Osteocyte (in vitro differentiated cells): ENCODE data around the gene KIF11. TPM values are rescaled to one million over a fixed set of nuclear protein-coding genes. Genes with fewer than 3 reads are reported as not detected.

Experiments
- DNase-seq: peaks from one replicate; pipeline ENCODE4 v3.0.0; 2021; ENCODE audit warnings: mixed read lengths; ENCODE audit not compliant: unreplicated experiment; ENCODE audit errors: extremely low spot score
- H3K27ac Mint-ChIP-seq: one replicate; pipeline ENCODE4 v1.8.0; 2021; ENCODE audit warnings: mild to moderate bottlenecking, mixed read lengths; ENCODE audit not compliant: unreplicated experiment
- H3K27me3 Mint-ChIP-seq: one replicate; pipeline ENCODE4 v1.8.0; 2021; ENCODE audit warnings: mixed read lengths; ENCODE audit not compliant: unreplicated experiment
- H3K36me3 Mint-ChIP-seq: one replicate; pipeline ENCODE4 v1.8.0; 2021; ENCODE audit warnings: mixed read lengths; ENCODE audit not compliant: unreplicated experiment
- H3K4me1 Mint-ChIP-seq: one replicate; pipeline ENCODE4 v1.8.0; 2021; ENCODE audit warnings: mixed read lengths; ENCODE audit not compliant: unreplicated experiment
- H3K4me3 Mint-ChIP-seq: one replicate; pipeline ENCODE4 v1.8.0; 2021; ENCODE audit warnings: mild to moderate bottlenecking, moderate library complexity, mixed read lengths; ENCODE audit not compliant: unreplicated experiment
- H3K9me3 Mint-ChIP-seq: one replicate; pipeline ENCODE4 v1.8.0; 2021; ENCODE audit warnings: mixed read lengths; ENCODE audit not compliant: unreplicated experiment
- total RNA-seq: library from RNA; stranded (reverse); gene quantifications from 2 replicates; pipeline ENCODE4 v1.2.1, GENCODE V29; 2021
- TF ChIP-seq, protein P1 (sequence below): fragments of 200-600 bp; sonication (generic); IDR thresholded peaks from 2 replicates; pipeline ENCODE4 v1.5.0; 2021; ENCODE audit warnings: antibody characterized with exemption, mild to moderate bottlenecking, moderate library complexity

The KIF11 gene
- total RNA-seq, 1 donor from 2014 or later, result 9.0 TPM

DNA sequence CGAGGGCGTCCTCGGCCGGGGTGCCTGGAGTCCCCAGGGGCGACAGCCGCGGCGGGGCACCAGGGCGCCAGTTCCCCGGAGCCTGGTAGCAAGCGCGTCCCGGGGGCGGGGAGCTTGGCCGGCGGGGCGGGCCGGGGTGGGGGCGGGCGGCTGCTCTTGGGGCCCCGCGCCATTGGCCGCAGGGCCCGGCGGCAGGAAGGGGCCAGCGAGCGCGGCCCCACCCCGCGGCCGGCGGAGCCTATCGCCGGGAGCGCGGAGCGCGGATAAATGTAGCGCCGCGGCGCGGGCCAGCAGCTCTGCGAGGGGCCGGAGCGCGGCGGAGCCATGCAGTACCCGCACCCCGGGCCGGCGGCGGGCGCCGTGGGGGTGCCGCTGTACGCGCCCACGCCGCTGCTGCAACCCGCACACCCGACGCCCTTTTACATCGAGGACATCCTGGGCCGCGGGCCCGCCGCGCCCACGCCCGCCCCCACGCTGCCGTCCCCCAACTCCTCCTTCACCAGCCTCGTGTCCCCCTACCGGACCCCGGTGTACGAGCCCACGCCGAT is 96.8 kb downstream of the KIF11 start, which contains the start of gene HHEX:
HHEX (plus strand) TSS at position 293 of the 548 bp plus-strand sequence; CDS start at position 325, 32 bp downstream.
- no peak for DNase-seq
- Mint-ChIP-seq H3K36me3 (peaks cover 4% of the 10 kb centered on the region), H3K4me1 (peaks cover 2% of the 10 kb centered on the region), H3K27ac (no peak within 1 kb of the TSS), H3K27me3 (peaks cover 41% of the 10 kb centered on the region), H3K4me3 (peak within 1 kb of the TSS; percentile 73), H3K9me3 (peaks cover 15% of the 10 kb centered on the region)
- TF ChIP-seq, protein P1, sequence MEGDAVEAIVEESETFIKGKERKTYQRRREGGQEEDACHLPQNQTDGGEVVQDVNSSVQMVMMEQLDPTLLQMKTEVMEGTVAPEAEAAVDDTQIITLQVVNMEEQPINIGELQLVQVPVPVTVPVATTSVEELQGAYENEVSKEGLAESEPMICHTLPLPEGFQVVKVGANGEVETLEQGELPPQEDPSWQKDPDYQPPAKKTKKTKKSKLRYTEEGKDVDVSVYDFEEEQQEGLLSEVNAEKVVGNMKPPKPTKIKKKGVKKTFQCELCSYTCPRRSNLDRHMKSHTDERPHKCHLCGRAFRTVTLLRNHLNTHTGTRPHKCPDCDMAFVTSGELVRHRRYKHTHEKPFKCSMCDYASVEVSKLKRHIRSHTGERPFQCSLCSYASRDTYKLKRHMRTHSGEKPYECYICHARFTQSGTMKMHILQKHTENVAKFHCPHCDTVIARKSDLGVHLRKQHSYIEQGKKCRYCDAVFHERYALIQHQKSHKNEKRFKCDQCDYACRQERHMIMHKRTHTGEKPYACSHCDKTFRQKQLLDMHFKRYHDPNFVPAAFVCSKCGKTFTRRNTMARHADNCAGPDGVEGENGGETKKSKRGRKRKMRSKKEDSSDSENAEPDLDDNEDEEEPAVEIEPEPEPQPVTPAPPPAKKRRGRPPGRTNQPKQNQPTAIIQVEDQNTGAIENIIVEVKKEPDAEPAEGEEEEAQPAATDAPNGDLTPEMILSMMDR, result no peak

DNA sequence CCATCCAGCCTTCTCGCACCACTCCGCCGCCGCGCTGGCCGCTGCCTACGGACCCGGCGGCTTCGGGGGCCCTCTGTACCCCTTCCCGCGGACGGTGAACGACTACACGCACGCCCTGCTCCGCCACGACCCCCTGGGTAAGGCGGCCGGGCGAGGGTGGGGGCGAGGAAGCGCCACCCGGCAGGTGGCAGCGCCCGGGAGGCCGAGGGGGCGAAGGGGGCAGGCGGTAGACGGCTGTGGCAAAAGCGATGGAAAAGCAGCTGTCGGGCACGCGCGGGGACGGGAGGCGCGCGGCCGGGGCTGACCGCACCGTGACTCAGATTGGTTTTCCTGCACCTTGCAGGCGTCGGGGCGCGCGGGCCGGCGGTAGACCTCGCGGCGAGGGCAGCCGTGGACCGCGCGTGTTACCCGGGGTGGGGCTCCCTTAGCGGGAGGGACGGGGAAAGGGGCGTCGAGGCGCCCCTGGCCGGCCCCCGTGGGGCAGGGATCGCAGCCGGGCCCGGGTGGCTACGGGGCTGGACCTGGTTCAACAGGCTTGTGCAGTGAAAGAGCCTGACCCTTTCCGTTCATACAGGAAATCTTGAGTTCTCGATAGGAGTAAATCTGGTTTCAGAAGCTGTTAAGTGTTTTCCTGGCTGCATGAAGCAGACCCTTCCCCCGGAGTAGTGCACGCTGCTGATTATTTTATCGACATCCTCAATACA is 97.4 kb downstream of the KIF11 start:
- Mint-ChIP-seq H3K9me3 (peaks cover 10% of the 10 kb centered on the region), H3K27me3 (peaks cover 40% of the 10 kb centered on the region), H3K27ac (no peak overlapping the region), H3K36me3 (peaks cover 2% of the 10 kb centered on the region), H3K4me3 (peak overlapping the region; percentile 64), H3K4me1 (peaks cover 2% of the 10 kb centered on the region)
- DNase-seq, result no peak
- TF ChIP-seq, protein P1, result no peak

DNA sequence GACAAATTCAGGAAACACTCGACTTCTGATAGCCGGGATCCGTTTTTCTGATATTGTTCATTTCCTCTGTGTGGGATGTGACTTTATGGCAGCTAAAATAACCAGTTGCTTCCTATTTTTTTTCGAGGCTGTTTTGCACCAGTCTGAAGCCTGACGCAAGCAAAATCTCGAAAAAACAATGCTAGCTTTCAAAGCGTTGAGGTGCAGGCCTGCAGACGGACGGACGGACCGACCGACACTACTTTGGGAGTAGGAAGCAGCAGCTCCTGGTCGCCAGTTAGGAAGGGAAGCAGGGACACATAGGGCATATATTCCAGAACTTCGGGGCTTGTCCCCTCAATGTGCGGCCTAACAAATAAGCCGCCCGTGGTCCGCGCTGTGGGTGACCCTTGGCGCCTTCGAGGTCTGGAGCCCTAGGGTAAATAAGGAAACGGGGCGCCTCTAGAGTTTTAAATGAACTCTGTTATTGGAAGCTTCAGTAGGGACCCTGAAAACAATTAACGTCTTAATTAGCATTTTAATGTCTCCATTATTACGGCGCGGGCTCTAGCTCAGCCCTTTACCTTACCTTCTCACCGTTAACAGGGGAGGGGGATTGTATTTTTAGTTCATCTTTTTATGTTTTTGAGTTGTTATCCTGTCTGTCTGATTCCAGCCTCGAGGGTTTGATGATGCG is 98.1 kb downstream of the KIF11 start:
- Mint-ChIP-seq H3K4me1 (peaks cover 5% of the 10 kb centered on the region), H3K36me3 (no peaks in the 10 kb centered on the region), H3K27ac (no peak overlapping the region), H3K9me3 (peaks cover 4% of the 10 kb centered on the region), H3K4me3 (peak overlapping the region; percentile 57), H3K27me3 (peaks cover 37% of the 10 kb centered on the region)
- TF ChIP-seq, protein P1, result no peak
- DNase-seq, result no peak

DNA sequence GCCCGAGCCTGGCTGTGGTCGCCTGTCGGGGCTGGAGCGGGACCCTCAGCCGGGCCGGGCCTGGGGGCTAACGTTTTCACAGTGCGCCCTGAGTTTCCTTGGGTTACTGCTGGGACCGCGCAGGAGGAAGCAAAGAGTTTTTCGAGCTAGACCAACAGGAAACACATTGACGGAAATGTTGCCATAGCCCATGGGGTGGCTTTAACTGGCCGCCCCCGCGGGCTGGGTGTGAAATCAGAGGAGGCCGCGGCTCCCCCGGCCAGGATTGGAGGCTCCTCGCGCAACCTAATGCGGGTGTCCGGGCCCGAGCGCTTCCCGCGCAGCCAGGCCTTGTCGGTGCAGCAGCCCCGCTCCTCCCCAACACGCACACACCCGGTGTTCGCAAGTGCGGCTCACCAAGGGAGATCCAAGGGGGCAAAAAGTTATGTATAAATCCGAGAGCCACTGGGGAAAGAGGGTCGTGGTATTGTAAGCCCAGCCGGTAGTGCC is 98.7 kb downstream of the KIF11 start:
- Mint-ChIP-seq H3K36me3 (no peaks in the 10 kb centered on the region), H3K27me3 (peaks cover 37% of the 10 kb centered on the region), H3K4me3 (no peak overlapping the region), H3K9me3 (no peaks in the 10 kb centered on the region), H3K4me1 (peaks cover 7% of the 10 kb centered on the region), H3K27ac (no peak overlapping the region)
- no peak for DNase-seq
- TF ChIP-seq, protein P1, result no peak
